Effector memory CD4-positive, alpha-beta T cell (primary cell): ENCODE data around the gene MPDZ.

Experiments
- DNase-seq, 3 donors: peaks; one replicate each; pipeline ENCODE4 v3.0.0-alpha.2; 2020
- H3K27ac ChIP-seq: 2 replicates; pipeline ENCODE4 v1.7.0; 2013; ENCODE audit warnings: mild to moderate bottlenecking, low read length, moderate library complexity; ENCODE audit not compliant: insufficient read depth, poor library complexity, severe bottlenecking
- H3K27me3 ChIP-seq: replicated peaks from 2 replicates; pipeline ENCODE4 v1.7.0; 2013; ENCODE audit warnings: mild to moderate bottlenecking, low read length; ENCODE audit not compliant: insufficient read depth, control insufficient read depth, poor library complexity, severe bottlenecking
- H3K36me3 ChIP-seq: 2 replicates; pipeline ENCODE4 v1.7.0; 2013; ENCODE audit warnings: mild to moderate bottlenecking, low read length, moderate library complexity; ENCODE audit not compliant: control insufficient read depth, insufficient read depth
- H3K4me1 ChIP-seq: 2 replicates; pipeline ENCODE4 v1.7.0; 2013; ENCODE audit warnings: low read length, mild to moderate bottlenecking; ENCODE audit not compliant: control insufficient read depth, insufficient read depth, poor library complexity, severe bottlenecking
- H3K4me3 ChIP-seq: 2 replicates; pipeline ENCODE4 v1.7.0; 2013; ENCODE audit warnings: low read length, low read depth, mild to moderate bottlenecking; ENCODE audit not compliant: insufficient read depth, poor library complexity, severe bottlenecking
- H3K9me3 ChIP-seq: 2 replicates; pipeline ENCODE4 v1.7.0; 2013; ENCODE audit warnings: mild to moderate bottlenecking, low read length, moderate library complexity; ENCODE audit not compliant: control insufficient read depth

MPDZ gene

GRCh38 chr9:13165956-13166355, 113.5 kb downstream of the MPDZ start:
- H3K36me3 ChIP-seq = no peaks in the 10 kb centered on the region

GRCh38 chr9:13165236-13165945, 114.1 kb downstream of the MPDZ start:
- no peak overlapping the region for H3K27ac ChIP-seq
- no peaks in the 10 kb centered on the region for H3K9me3 ChIP-seq
- no peak for DNase-seq
- H3K27me3 ChIP-seq = no peaks in the 10 kb centered on the region
- no peak overlapping the region for H3K4me3 ChIP-seq
- H3K4me1 ChIP-seq = no peaks in the 10 kb centered on the region
- no peaks in the 10 kb centered on the region for H3K36me3 ChIP-seq

More at GRCh38 chr9:13165956-13166355, 113.5 kb downstream of the MPDZ start:
- Histone ChIP-seq H3K4me3 (no peak overlapping the region), H3K4me1 (no peaks in the 10 kb centered on the region), H3K27me3 (no peaks in the 10 kb centered on the region), H3K9me3 (no peaks in the 10 kb centered on the region), H3K27ac (no peak overlapping the region)
- no peak for DNase-seq

- Histone ChIP-seq H3K27me3 (no peaks in the 10 kb centered on the region), H3K4me3 (no peak overlapping the region), H3K27ac (no peak overlapping the region), H3K36me3 (no peaks in the 10 kb centered on the region), H3K4me1 (no peaks in the 10 kb centered on the region), H3K9me3 (no peaks in the 10 kb centered on the region)
- DNase-seq = no peak
These were observed 115.5 kb downstream of the MPDZ start for GRCh38 chr9:13163946-13164345.

DNA sequence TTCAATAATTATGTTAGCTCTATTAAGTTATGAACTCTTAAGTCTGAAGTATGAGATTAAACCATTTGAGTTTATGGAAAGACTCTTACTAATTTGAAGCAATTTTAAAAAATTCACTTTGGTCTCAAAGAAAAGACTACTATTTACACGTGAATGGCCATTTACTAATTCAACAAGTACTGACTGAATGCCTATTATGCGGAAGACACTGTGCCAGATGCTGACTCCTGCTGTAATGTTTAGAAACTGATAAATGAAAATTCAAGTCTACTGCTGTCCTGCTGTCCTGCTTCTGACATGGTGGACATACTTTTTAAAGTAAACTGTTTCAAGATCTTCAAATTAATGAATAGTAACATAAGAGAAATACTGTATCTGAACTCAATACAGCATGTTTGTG, 116.2 kb downstream of the MPDZ start:
- Histone ChIP-seq H3K27ac (no peak overlapping the region), H3K4me3 (no peak overlapping the region), H3K27me3 (no peaks in the 10 kb centered on the region), H3K36me3 (no peaks in the 10 kb centered on the region), H3K9me3 (no peaks in the 10 kb centered on the region), H3K4me1 (no peaks in the 10 kb centered on the region)
- DNase-seq = no peak

DNA sequence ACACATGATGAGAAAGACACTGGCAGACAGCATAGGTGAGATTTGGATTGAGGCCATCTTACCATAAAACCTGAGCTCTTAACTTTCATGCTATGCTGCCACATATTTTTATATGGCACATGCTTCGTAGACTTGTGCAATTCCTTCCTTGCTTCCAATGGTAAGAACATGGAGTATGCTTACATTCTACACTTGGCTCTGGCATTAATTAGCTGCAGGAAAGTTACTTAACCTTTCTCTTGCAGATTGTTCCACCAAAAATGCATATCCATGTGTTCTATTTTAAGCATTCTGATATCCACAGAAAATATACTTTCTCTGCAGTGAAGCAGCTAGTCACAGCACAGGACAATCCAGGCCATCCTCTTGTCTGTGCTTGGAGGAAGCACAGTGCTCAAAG, 119.4 kb downstream of the MPDZ start:
- no peak for DNase-seq
- no peak overlapping the region for H3K27ac ChIP-seq

DNA sequence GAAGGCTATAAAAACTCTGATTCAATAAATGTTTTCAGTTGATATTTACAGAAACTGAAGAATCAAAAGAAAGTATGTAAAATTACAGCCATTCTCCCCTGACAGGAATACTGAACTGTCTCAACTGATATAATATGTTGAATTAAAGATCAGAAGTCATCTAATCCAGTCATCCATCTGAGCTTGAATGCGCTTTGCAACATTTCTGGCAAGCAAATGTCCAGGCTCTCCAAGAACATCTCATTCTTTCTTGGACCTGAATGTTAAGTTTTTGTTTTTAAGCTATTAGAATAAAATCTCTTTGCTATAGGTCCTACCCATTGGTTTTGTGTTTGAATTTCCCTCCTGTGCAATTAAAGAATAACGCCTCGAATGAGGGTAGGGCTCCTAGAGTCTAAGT, 120.5 kb downstream of the MPDZ start:
- H3K36me3 ChIP-seq = no peaks in the 10 kb centered on the region
- H3K27me3 ChIP-seq = no peaks in the 10 kb centered on the region
- H3K4me1 ChIP-seq = no peaks in the 10 kb centered on the region
- no peaks in the 10 kb centered on the region for H3K9me3 ChIP-seq
- no peak overlapping the region for H3K27ac ChIP-seq
- DNase-seq = no peak
- no peak overlapping the region for H3K4me3 ChIP-seq

More for the DNA sequence above, 119.4 kb downstream of the MPDZ start:
- Histone ChIP-seq H3K36me3 (no peaks in the 10 kb centered on the region), H3K4me1 (no peaks in the 10 kb centered on the region), H3K27me3 (no peaks in the 10 kb centered on the region), H3K9me3 (no peaks in the 10 kb centered on the region), H3K4me3 (no peak overlapping the region)

DNA sequence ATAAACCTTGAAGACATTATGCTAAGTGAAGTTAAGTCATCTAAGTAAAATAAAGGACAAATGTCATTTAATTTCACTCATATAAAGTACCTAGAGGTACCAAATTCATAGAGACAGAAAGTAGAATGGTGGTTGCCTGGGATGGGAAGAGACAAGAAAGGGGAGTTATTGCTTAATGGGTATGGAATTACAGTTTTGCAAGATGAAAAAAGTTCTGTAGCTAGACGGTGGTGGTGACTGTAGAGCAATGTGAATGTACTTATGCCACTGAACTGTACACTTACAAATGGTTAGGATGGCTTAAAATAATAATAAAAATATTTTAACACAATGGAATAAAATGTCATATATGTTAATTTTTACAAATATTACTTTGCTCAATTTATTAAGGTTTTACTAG, 128.0 kb downstream of the MPDZ start:
- Histone ChIP-seq H3K4me3 (no peak overlapping the region), H3K9me3 (no peaks in the 10 kb centered on the region), H3K4me1 (no peaks in the 10 kb centered on the region), H3K36me3 (no peaks in the 10 kb centered on the region), H3K27me3 (no peaks in the 10 kb centered on the region), H3K27ac (no peak overlapping the region)
- DNase-seq = no peak

DNA sequence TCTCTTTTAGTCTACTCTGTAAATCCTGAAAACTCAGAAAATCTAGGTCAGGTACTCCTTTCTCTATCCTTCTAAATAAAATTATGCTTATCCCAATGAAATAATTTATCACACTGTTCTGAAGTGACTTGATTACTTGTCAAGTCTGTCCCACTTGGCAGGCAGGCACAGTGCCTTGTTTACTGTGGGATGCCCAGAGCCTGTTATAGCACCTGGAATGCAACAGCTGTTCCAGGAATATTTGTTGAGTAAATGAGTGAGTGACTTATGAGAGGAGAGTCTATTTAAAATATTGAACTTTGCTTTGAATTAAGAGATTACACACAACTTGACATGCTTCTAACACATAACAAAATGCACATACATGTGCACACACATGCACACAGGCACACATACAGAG, 130.0 kb downstream of the MPDZ start:
- H3K27ac ChIP-seq = no peak overlapping the region
- H3K27me3 ChIP-seq = no peaks in the 10 kb centered on the region
- H3K36me3 ChIP-seq = no peaks in the 10 kb centered on the region
- no peak for DNase-seq
- H3K9me3 ChIP-seq = no peaks in the 10 kb centered on the region
- no peaks in the 10 kb centered on the region for H3K4me1 ChIP-seq
- H3K4me3 ChIP-seq = no peak overlapping the region

GRCh38 chr9:13146840-13147239, 132.7 kb downstream of the MPDZ start:
- H3K27ac ChIP-seq = no peak overlapping the region
- DNase-seq = no peak
- no peak overlapping the region for H3K4me3 ChIP-seq
- no peaks in the 10 kb centered on the region for H3K9me3 ChIP-seq
- no peaks in the 10 kb centered on the region for H3K27me3 ChIP-seq
- no peaks in the 10 kb centered on the region for H3K36me3 ChIP-seq
- no peaks in the 10 kb centered on the region for H3K4me1 ChIP-seq

DNA sequence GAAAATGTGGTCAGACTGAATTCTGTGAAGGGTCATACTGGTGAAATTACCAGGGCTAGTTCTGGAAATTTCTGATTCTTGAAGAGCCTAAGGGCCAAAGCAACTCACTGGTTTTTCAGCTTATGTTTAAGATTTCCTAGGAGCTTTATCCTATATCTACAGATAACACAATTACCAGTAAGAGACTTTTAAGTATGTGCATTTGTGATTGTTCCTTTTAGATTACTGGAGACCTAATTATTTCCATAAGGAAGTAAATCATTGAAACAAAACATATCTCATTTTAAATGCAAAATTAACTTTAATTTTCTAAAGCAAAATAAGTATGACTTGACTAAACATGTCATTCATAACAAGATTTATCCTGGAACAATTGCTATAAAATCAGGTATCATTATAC, 134.2 kb downstream of the MPDZ start:
- Histone ChIP-seq H3K27me3 (no peaks in the 10 kb centered on the region), H3K36me3 (no peaks in the 10 kb centered on the region), H3K4me1 (no peaks in the 10 kb centered on the region), H3K4me3 (no peak overlapping the region), H3K27ac (no peak overlapping the region), H3K9me3 (no peaks in the 10 kb centered on the region)
- DNase-seq = no peak
